ENCODE measurements around the gene FAN1.

DNA sequence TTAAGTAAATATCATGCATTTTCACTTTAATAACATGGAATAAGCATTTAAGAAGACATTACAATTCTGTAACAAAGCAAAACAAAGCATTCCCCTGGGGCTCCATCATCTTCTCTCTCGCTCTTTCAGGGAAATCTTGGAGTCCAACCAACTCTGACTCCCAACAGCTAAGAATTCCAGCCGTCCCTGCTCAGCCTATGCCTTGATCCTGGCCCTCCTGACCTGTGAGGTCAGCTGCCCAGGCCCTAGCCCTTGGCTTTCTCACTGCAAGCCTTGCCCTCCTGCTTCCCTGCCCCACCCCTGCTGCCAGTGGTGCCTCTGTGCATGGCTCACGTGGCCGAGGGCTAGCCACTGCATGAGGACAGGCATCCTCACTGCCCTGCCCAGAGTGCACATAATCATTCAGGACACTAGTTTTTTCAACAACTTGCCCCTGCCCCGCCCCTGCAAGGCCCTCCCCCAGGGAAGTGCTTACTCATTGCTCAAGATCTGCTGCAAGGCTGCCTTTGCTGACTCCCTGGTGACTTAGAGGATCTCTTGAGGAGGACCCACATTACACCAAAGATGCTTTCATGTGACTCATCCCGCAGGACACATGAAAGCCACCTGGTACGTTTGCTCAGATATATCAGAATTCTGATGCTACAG lies 50.1 kb downstream of the FAN1 start:
- TF ChIP-seq CTCF (IDR thresholded peaks at IDR 0.05), result no peak
- TF ChIP-seq POLR2A (IDR thresholded peaks at IDR 0.05), result no peak
